ENCODE measurements around the gene HSD11B1L. TPM values are rescaled to one million over a fixed set of nuclear protein-coding genes. Genes with fewer than 3 reads are reported as not detected.

The HSD11B1L gene
- total RNA-seq, 1 donor from 2014 or later, result 8.4 TPM

- H3K36me3 ChIP-seq (ENCODE audit: insufficient read depth, low read length), result peaks cover 55% of the 10 kb centered on the region
- H3K9me3 ChIP-seq (ENCODE audit: insufficient read depth, low read depth, low read length), result no peaks in the 10 kb centered on the region
- no peak overlapping the region for H3K9ac ChIP-seq (ENCODE audit: low read length)
- H3K79me2 ChIP-seq (ENCODE audit: insufficient read depth, low read length), result peaks cover 65% of the 10 kb centered on the region
- TF ChIP-seq EZH2 (IDR thresholded peaks at IDR 0.05; ENCODE audit: insufficient read depth, low read length), result no peak
- TF ChIP-seq, protein P1, sequence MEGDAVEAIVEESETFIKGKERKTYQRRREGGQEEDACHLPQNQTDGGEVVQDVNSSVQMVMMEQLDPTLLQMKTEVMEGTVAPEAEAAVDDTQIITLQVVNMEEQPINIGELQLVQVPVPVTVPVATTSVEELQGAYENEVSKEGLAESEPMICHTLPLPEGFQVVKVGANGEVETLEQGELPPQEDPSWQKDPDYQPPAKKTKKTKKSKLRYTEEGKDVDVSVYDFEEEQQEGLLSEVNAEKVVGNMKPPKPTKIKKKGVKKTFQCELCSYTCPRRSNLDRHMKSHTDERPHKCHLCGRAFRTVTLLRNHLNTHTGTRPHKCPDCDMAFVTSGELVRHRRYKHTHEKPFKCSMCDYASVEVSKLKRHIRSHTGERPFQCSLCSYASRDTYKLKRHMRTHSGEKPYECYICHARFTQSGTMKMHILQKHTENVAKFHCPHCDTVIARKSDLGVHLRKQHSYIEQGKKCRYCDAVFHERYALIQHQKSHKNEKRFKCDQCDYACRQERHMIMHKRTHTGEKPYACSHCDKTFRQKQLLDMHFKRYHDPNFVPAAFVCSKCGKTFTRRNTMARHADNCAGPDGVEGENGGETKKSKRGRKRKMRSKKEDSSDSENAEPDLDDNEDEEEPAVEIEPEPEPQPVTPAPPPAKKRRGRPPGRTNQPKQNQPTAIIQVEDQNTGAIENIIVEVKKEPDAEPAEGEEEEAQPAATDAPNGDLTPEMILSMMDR (IDR thresholded peaks at IDR 0.05; ENCODE audit: insufficient read depth, low read depth, low read length), result no peak
- Mint-ChIP-seq H3K9me3 (ENCODE audit: unreplicated experiment) (no peaks in the 10 kb centered on the region), H3K4me3 (ENCODE audit: unreplicated experiment) (no peak overlapping the region), H3K27ac (ENCODE audit: unreplicated experiment) (no peak overlapping the region), H3K27me3 (ENCODE audit: low read depth, unreplicated experiment) (no peaks in the 10 kb centered on the region), H3K36me3 (ENCODE audit: low read depth, unreplicated experiment) (peaks cover 25% of the 10 kb centered on the region), H3K4me1 (ENCODE audit: low read depth, unreplicated experiment) (peaks cover 13% of the 10 kb centered on the region)
- no peak overlapping the region for H3K27ac ChIP-seq (ENCODE audit: low read depth, low read length)
- H3K4me1 ChIP-seq (ENCODE audit: insufficient read depth, low read length), result peaks cover 6% of the 10 kb centered on the region
- H3K4me2 ChIP-seq (ENCODE audit: low read length), result no peak overlapping the region
- peaks cover 71% of the 10 kb centered on the region for H4K20me1 ChIP-seq (ENCODE audit: insufficient read depth, low read length)
- H3K4me3 ChIP-seq (ENCODE audit: insufficient read depth, low read depth, low read length), result no peak overlapping the region
- FAIRE-seq (no peak), DNase-seq (ENCODE audit: low read depth) (no peak)
- H2AFZ ChIP-seq (ENCODE audit: low read depth, low read length), result no peak overlapping the region
- no peaks in the 10 kb centered on the region for H3K27me3 ChIP-seq (ENCODE audit: insufficient read depth, low read length)
Observed at GRCh38 chr19:5646703-5647102, 34.1 kb upstream of the HSD11B1L start.

GRCh38 chr19:5648464-5648863 lies 32.4 kb upstream of the HSD11B1L start:
- H2AFZ ChIP-seq (ENCODE audit: low read depth, low read length), result no peak overlapping the region
- DNase-seq (ENCODE audit: low read depth) (no peak), FAIRE-seq (peak; percentile 56)
- no peak overlapping the region for H3K4me2 ChIP-seq (ENCODE audit: low read length)
- H3K27me3 ChIP-seq (ENCODE audit: insufficient read depth, low read length), result no peaks in the 10 kb centered on the region
- H3K27ac Mint-ChIP-seq (ENCODE audit: unreplicated experiment), result no peak overlapping the region
- peaks cover 33% of the 10 kb centered on the region for H3K36me3 Mint-ChIP-seq (ENCODE audit: low read depth, unreplicated experiment)
- H3K4me1 Mint-ChIP-seq (ENCODE audit: low read depth, unreplicated experiment), result peaks cover 13% of the 10 kb centered on the region
- no peaks in the 10 kb centered on the region for H3K27me3 Mint-ChIP-seq (ENCODE audit: low read depth, unreplicated experiment)
- peaks cover 68% of the 10 kb centered on the region for H4K20me1 ChIP-seq (ENCODE audit: insufficient read depth, low read length)
- H3K4me3 ChIP-seq (ENCODE audit: insufficient read depth, low read depth, low read length), result no peak overlapping the region
- no peak overlapping the region for H3K9ac ChIP-seq (ENCODE audit: low read length)
- H3K4me3 Mint-ChIP-seq (ENCODE audit: unreplicated experiment), result no peak overlapping the region
- TF ChIP-seq EZH2 (IDR thresholded peaks at IDR 0.05; ENCODE audit: insufficient read depth, low read length), result no peak
- TF ChIP-seq, protein P1 (IDR thresholded peaks at IDR 0.05; ENCODE audit: insufficient read depth, low read depth, low read length), result no peak
- no peaks in the 10 kb centered on the region for H3K9me3 ChIP-seq (ENCODE audit: insufficient read depth, low read depth, low read length)
- no peaks in the 10 kb centered on the region for H3K9me3 Mint-ChIP-seq (ENCODE audit: unreplicated experiment)
- peaks cover 57% of the 10 kb centered on the region for H3K36me3 ChIP-seq (ENCODE audit: insufficient read depth, low read length)
- H3K4me1 ChIP-seq (ENCODE audit: insufficient read depth, low read length), result peaks cover 6% of the 10 kb centered on the region
- peaks cover 47% of the 10 kb centered on the region for H3K79me2 ChIP-seq (ENCODE audit: insufficient read depth, low read length)
- H3K27ac ChIP-seq (ENCODE audit: low read depth, low read length), result no peak overlapping the region

DNA sequence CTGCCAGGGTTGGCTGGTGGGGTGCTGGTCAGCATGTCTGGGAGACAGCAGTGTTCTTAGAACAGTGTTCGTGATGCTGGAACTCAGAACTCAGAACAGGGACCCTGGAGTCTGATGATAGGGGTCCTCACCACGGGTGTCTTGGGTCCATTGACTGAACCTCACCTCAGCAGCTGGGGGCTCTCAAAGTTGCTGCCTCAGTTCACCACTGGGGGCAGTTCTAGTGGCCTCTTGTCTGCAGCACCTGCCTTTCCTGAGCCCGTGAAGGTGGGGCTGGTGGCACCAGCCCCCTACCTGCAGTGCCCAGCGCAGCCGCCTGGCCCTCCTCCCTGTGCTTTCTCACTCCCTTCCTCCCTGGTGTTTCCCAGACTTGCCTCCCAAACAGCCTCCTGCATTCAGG lies 29.5 kb upstream of the HSD11B1L start:
- no peak overlapping the region for H3K27ac Mint-ChIP-seq (ENCODE audit: unreplicated experiment)
- DNase-seq (ENCODE audit: low read depth), result no peak
- peaks cover 35% of the 10 kb centered on the region for H3K36me3 Mint-ChIP-seq (ENCODE audit: low read depth, unreplicated experiment)
- no peaks in the 10 kb centered on the region for H3K9me3 Mint-ChIP-seq (ENCODE audit: unreplicated experiment)
- Histone ChIP-seq H3K79me2 (ENCODE audit: insufficient read depth, low read length) (peaks cover 18% of the 10 kb centered on the region), H3K4me2 (ENCODE audit: low read length) (no peak overlapping the region), H3K9ac (ENCODE audit: low read length) (no peak overlapping the region), H3K27ac (ENCODE audit: low read depth, low read length) (no peak overlapping the region), H2AFZ (ENCODE audit: low read depth, low read length) (no peak overlapping the region), H4K20me1 (ENCODE audit: insufficient read depth, low read length) (peaks cover 51% of the 10 kb centered on the region), H3K4me3 (ENCODE audit: insufficient read depth, low read depth, low read length) (no peak overlapping the region), H3K4me1 (ENCODE audit: insufficient read depth, low read length) (no peaks in the 10 kb centered on the region), H3K9me3 (ENCODE audit: insufficient read depth, low read depth, low read length) (no peaks in the 10 kb centered on the region), H3K27me3 (ENCODE audit: insufficient read depth, low read length) (no peaks in the 10 kb centered on the region), H3K36me3 (ENCODE audit: insufficient read depth, low read length) (peaks cover 66% of the 10 kb centered on the region)
- TF ChIP-seq, protein P1 (IDR thresholded peaks at IDR 0.05; ENCODE audit: insufficient read depth, low read depth, low read length), result no peak
- TF ChIP-seq EZH2 (IDR thresholded peaks at IDR 0.05; ENCODE audit: insufficient read depth, low read length), result no peak
- H3K4me1 Mint-ChIP-seq (ENCODE audit: low read depth, unreplicated experiment), result no peaks in the 10 kb centered on the region
- H3K27me3 Mint-ChIP-seq (ENCODE audit: low read depth, unreplicated experiment), result no peaks in the 10 kb centered on the region
- H3K4me3 Mint-ChIP-seq (ENCODE audit: unreplicated experiment), result no peak overlapping the region
- FAIRE-seq, result no peak

Measured in astrocyte (in vitro differentiated cells and primary cell).